ENCODE measurements around the gene ETS2.

The ETS2 gene

DNA sequence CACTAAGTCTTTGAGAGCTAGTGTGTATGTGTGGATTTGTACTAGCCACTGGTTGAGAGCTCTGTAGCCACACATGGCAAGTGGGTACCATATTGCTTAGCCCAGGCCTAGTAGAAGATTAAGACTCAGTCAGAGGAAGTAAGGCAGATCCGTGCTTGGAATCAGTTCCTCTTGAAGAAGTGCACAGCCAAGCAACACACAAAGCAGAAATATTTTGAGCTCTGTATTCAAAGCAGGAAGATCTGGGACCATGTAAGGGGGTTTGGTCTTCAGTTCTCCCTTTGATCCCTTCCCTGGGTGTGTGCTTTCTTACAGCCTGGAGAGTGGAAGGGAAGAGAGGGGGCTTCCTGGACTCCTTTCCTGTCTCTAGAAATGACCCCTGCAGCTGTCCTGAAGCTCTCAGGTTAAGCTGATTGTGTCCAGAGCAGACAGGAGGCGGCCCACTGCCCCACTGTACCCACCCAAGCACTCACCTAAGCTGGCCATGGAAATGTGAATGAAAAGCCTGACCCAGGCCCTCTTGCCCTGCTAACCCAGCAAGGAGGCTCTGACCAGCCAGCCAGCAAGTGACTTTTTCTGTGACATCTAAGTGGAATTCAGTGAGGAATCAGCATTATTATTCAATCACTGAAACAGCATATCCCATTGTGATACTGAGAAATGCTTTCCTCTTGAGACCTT, 3.6 kb downstream of the ETS2 start:
- Histone ChIP-seq H2BK120ac (ENCODE audit: low read depth, low read length) (no peak overlapping the region), H3K4me3 (ENCODE audit: low read length) (no peak overlapping the region), H4K8ac (ENCODE audit: low read depth, low read length) (no peak overlapping the region), H3K56ac (ENCODE audit: low read length) (peak overlapping the region; percentile 18), H3K36me3 (ENCODE audit: control insufficient read depth, insufficient read depth, low read length) (no peaks in the 10 kb centered on the region), H3K79me2 (ENCODE audit: control insufficient read depth, insufficient read depth, low read length) (peaks cover 46% of the 10 kb centered on the region), H3K18ac (ENCODE audit: low read length) (peak overlapping the region; percentile 89), H2BK15ac (replicated peaks; ENCODE audit: low read depth) (no peak overlapping the region), H3K79me1 (ENCODE audit: low read length) (peaks cover 4% of the 10 kb centered on the region), H3K23ac (ENCODE audit: low read length) (no peak overlapping the region), H3K4ac (ENCODE audit: low read depth, low read length) (peak overlapping the region; percentile 50), H3K27me3 (ENCODE audit: insufficient read depth, low read length, poor library complexity) (no peaks in the 10 kb centered on the region), H4K5ac (ENCODE audit: low read length) (no peak overlapping the region), H3K4me2 (ENCODE audit: low read length) (no peak overlapping the region), H3K27ac (ENCODE audit: low read depth, low read length) (peak overlapping the region; percentile 9), H3K9ac (ENCODE audit: low read length) (peak overlapping the region; percentile 8), H3K4me1 (ENCODE audit: control insufficient read depth, low read depth, low read length) (peaks cover 20% of the 10 kb centered on the region), H2BK5ac (ENCODE audit: low read length) (no peak overlapping the region), H2AK5ac (ENCODE audit: low read length) (no peak overlapping the region)
- no CpG with 5 or more reads among the region's 2 CpGs for WGBS (ENCODE audit: extremely low coverage, insufficient coverage, low lambda C conversion rate)
- no peak for DNase-seq

GRCh38 chr21:38810034-38810825, 4.5 kb downstream of the ETS2 start:
- no peak overlapping the region for H3K9ac ChIP-seq (ENCODE audit: low read length)
- peaks cover 11% of the 10 kb centered on the region for H3K79me1 ChIP-seq (ENCODE audit: low read length)
- H3K4me3 ChIP-seq (ENCODE audit: low read length): no peak overlapping the region
- no peak overlapping the region for H3K23ac ChIP-seq (ENCODE audit: low read length)
- H3K4ac ChIP-seq (ENCODE audit: low read depth, low read length): no peak overlapping the region
- no peak overlapping the region for H3K27ac ChIP-seq (ENCODE audit: low read depth, low read length)
- peak overlapping the region; percentile 22 for H3K56ac ChIP-seq (ENCODE audit: low read length)
- H4K8ac ChIP-seq (ENCODE audit: low read depth, low read length): no peak overlapping the region
- peaks cover 8% of the 10 kb centered on the region for H3K36me3 ChIP-seq (ENCODE audit: control insufficient read depth, insufficient read depth, low read length)
- DNase-seq: no peak
- H2AK5ac ChIP-seq (ENCODE audit: low read length): no peak overlapping the region
- H3K4me2 ChIP-seq (ENCODE audit: low read length): no peak overlapping the region
- H3K4me1 ChIP-seq (ENCODE audit: control insufficient read depth, low read depth, low read length): peaks cover 23% of the 10 kb centered on the region
- no peak overlapping the region for H2BK120ac ChIP-seq (ENCODE audit: low read depth, low read length)
- no peaks in the 10 kb centered on the region for H3K27me3 ChIP-seq (ENCODE audit: insufficient read depth, low read length, poor library complexity)
- H3K79me2 ChIP-seq (ENCODE audit: control insufficient read depth, insufficient read depth, low read length): peaks cover 49% of the 10 kb centered on the region
- no peak overlapping the region for H2BK5ac ChIP-seq (ENCODE audit: low read length)
- H3K18ac ChIP-seq (ENCODE audit: low read length): no peak overlapping the region
- no peak overlapping the region for H2BK15ac ChIP-seq (replicated peaks; ENCODE audit: low read depth)
- no CpG with 5 or more reads among the region's 8 CpGs for WGBS (ENCODE audit: extremely low coverage, insufficient coverage, low lambda C conversion rate)
- no peak overlapping the region for H4K5ac ChIP-seq (ENCODE audit: low read length)

- Histone ChIP-seq H3K18ac (ENCODE audit: low read length) (no peak overlapping the region), H3K9ac (ENCODE audit: low read length) (no peak overlapping the region), H3K27me3 (ENCODE audit: insufficient read depth, low read length, poor library complexity) (no peaks in the 10 kb centered on the region), H2BK5ac (ENCODE audit: low read length) (no peak overlapping the region), H3K23ac (ENCODE audit: low read length) (no peak overlapping the region), H3K56ac (ENCODE audit: low read length) (peak overlapping the region; percentile 20), H2BK15ac (replicated peaks; ENCODE audit: low read depth) (no peak overlapping the region), H4K8ac (ENCODE audit: low read depth, low read length) (no peak overlapping the region), H3K27ac (ENCODE audit: low read depth, low read length) (no peak overlapping the region), H3K4me3 (ENCODE audit: low read length) (no peak overlapping the region), H3K4ac (ENCODE audit: low read depth, low read length) (no peak overlapping the region), H3K79me2 (ENCODE audit: control insufficient read depth, insufficient read depth, low read length) (peaks cover 48% of the 10 kb centered on the region), H3K4me2 (ENCODE audit: low read length) (no peak overlapping the region), H4K5ac (ENCODE audit: low read length) (no peak overlapping the region), H2BK120ac (ENCODE audit: low read depth, low read length) (no peak overlapping the region), H3K79me1 (ENCODE audit: low read length) (peaks cover 11% of the 10 kb centered on the region), H3K36me3 (ENCODE audit: control insufficient read depth, insufficient read depth, low read length) (peaks cover 8% of the 10 kb centered on the region), H2AK5ac (ENCODE audit: low read length) (no peak overlapping the region), H3K4me1 (ENCODE audit: control insufficient read depth, low read depth, low read length) (peaks cover 23% of the 10 kb centered on the region)
- DNase-seq: no peak
- no CpG with 5 or more reads among the region's 5 CpGs for WGBS (ENCODE audit: extremely low coverage, insufficient coverage, low lambda C conversion rate)
These were observed 5.1 kb downstream of the ETS2 start for GRCh38 chr21:38810826-38811164.

DNA sequence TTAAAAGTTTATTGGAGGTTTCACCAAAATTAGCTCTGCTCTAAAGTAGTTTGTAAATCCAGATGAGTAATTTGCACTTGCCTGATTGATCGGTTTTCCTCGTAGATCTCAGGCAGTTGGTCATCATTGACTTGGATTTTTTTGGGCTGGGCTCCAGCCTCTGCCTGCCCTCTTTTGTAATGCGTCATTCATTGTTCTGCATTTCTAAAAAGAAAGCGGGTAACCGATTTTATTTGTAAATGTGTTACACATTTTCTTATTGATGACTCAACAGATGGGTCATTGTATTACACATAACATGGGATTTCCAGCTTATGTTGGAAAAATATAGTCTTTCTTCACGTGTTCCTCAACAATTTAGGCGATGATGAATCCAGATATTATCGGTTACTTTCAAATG, 5.5 kb downstream of the ETS2 start:
- WGBS (ENCODE audit: extremely low coverage, insufficient coverage, low lambda C conversion rate): no CpG with 5 or more reads among the region's 8 CpGs
- peaks cover 23% of the 10 kb centered on the region for H3K4me1 ChIP-seq (ENCODE audit: control insufficient read depth, low read depth, low read length)

GRCh38 chr21:38813143-38813542, 7.4 kb downstream of the ETS2 start:
- Histone ChIP-seq H3K9ac (ENCODE audit: low read length) (no peak overlapping the region), H3K36me3 (ENCODE audit: control insufficient read depth, insufficient read depth, low read length) (peaks cover 19% of the 10 kb centered on the region), H3K4ac (ENCODE audit: low read depth, low read length) (no peak overlapping the region), H3K79me1 (ENCODE audit: low read length) (peaks cover 11% of the 10 kb centered on the region), H3K4me3 (ENCODE audit: low read length) (no peak overlapping the region), H3K4me2 (ENCODE audit: low read length) (no peak overlapping the region), H3K27me3 (ENCODE audit: insufficient read depth, low read length, poor library complexity) (no peaks in the 10 kb centered on the region), H2BK120ac (ENCODE audit: low read depth, low read length) (peak overlapping the region; percentile 86), H2BK5ac (ENCODE audit: low read length) (peak overlapping the region; percentile 94), H3K4me1 (ENCODE audit: control insufficient read depth, low read depth, low read length) (peaks cover 18% of the 10 kb centered on the region), H3K23ac (ENCODE audit: low read length) (no peak overlapping the region), H3K18ac (ENCODE audit: low read length) (peak overlapping the region; percentile 94), H2AK5ac (ENCODE audit: low read length) (no peak overlapping the region), H3K79me2 (ENCODE audit: control insufficient read depth, insufficient read depth, low read length) (peaks cover 26% of the 10 kb centered on the region), H4K8ac (ENCODE audit: low read depth, low read length) (no peak overlapping the region), H4K5ac (ENCODE audit: low read length) (no peak overlapping the region), H3K56ac (ENCODE audit: low read length) (peak overlapping the region; percentile 75), H2BK15ac (replicated peaks; ENCODE audit: low read depth) (no peak overlapping the region), H3K27ac (ENCODE audit: low read depth, low read length) (peak overlapping the region; percentile 98)
- WGBS (ENCODE audit: extremely low coverage, insufficient coverage, low lambda C conversion rate): no CpG with 5 or more reads among the region's 2 CpGs
- DNase-seq: peak; percentile 97

More for the DNA sequence above, 5.5 kb downstream of the ETS2 start:
- H3K23ac ChIP-seq (ENCODE audit: low read length): no peak overlapping the region
- no peak overlapping the region for H4K8ac ChIP-seq (ENCODE audit: low read depth, low read length)
- no peak overlapping the region for H3K4me2 ChIP-seq (ENCODE audit: low read length)
- H3K27me3 ChIP-seq (ENCODE audit: insufficient read depth, low read length, poor library complexity): no peaks in the 10 kb centered on the region
- H2AK5ac ChIP-seq (ENCODE audit: low read length): no peak overlapping the region
- no peak overlapping the region for H2BK5ac ChIP-seq (ENCODE audit: low read length)
- no peak overlapping the region for H2BK15ac ChIP-seq (replicated peaks; ENCODE audit: low read depth)
- H3K4ac ChIP-seq (ENCODE audit: low read depth, low read length): no peak overlapping the region
- peaks cover 11% of the 10 kb centered on the region for H3K79me1 ChIP-seq (ENCODE audit: low read length)
- H3K4me3 ChIP-seq (ENCODE audit: low read length): no peak overlapping the region
- H3K56ac ChIP-seq (ENCODE audit: low read length): peak overlapping the region; percentile 20
- H3K36me3 ChIP-seq (ENCODE audit: control insufficient read depth, insufficient read depth, low read length): peaks cover 8% of the 10 kb centered on the region
- no peak for DNase-seq
- no peak overlapping the region for H4K5ac ChIP-seq (ENCODE audit: low read length)
- H3K18ac ChIP-seq (ENCODE audit: low read length): peak overlapping the region; percentile 85
- no peak overlapping the region for H2BK120ac ChIP-seq (ENCODE audit: low read depth, low read length)
- peaks cover 43% of the 10 kb centered on the region for H3K79me2 ChIP-seq (ENCODE audit: control insufficient read depth, insufficient read depth, low read length)
- H3K27ac ChIP-seq (ENCODE audit: low read depth, low read length): no peak overlapping the region
- H3K9ac ChIP-seq (ENCODE audit: low read length): no peak overlapping the region

Measured in mesendoderm (in vitro differentiated cells).